Endothelial cell of umbilical vein (primary cell): Measurements from ENCODE around the gene SCNM1. TPM values are rescaled to one million over a fixed set of nuclear protein-coding genes. Genes with fewer than 3 reads are reported as not detected.

ENCODE experiments used
- BruUV-seq: library from RNA; stranded (reverse); fragments of 400-500 nt; replicated peaks from 2 replicates; lab custom pipeline; 2021; lab: Mats Ljungman, UMichigan
- CTCF ChIA-PET: fragments of 300-600, 350-600 bp; sonication (Branson Sonifier 250); formaldehyde crosslinking; loops from one replicate; lab custom pipeline; 2021; ENCODE audit warnings: antibody characterized with exemption, inconsistent platforms; lab: Charles Lee
- POLR2A ChIA-PET: fragments of 300-600, 350-600 bp; sonication (Branson Sonifier 250); formaldehyde crosslinking; loops from one replicate; lab custom pipeline; 2021; ENCODE audit warnings: antibody characterized with exemption, inconsistent platforms; lab: Charles Lee
- DNase-seq: peaks from one replicate; pipeline ENCODE4 v3.0.0-alpha.2; 2011; ENCODE audit warnings: low read depth, low spot score
- FAIRE-seq: peaks from 2 replicates; lab custom pipeline; 2011; peaks lifted over from hg19 to GRCh38; lab: Jason Lieb, UNC
- H2AFZ ChIP-seq: 2 replicates; pipeline ENCODE4 v1.6.0; 2012; ENCODE audit warnings: low read depth, low read length, control low read depth, inconsistent platforms
- H3K27ac ChIP-seq: 2 replicates; pipeline ENCODE4 v1.5.1; 2011; ENCODE audit warnings: low read depth, mild to moderate bottlenecking, control low read depth, low read length, moderate library complexity; ENCODE audit not compliant: insufficient read depth
- H3K27me3 ChIP-seq, 2 experiments: 2 replicates each; pipeline versions ENCODE4 v1.6.0 to v1.6.1; 2011; ENCODE audit warnings: low read length in 2 of 2, mixed read lengths in 1 of 2; ENCODE audit not compliant: control insufficient read depth in 2 of 2, insufficient read depth in 2 of 2
- H3K36me3 ChIP-seq, 2 experiments: 2 replicates in 1 of 2; 3 replicates in 1 of 2; pipeline ENCODE4 v1.5.1; 2011; ENCODE audit warnings: low read length in 2 of 2, mild to moderate bottlenecking in 1 of 2, moderate library complexity in 1 of 2; ENCODE audit not compliant: control insufficient read depth in 2 of 2, insufficient read depth in 2 of 2; ENCODE audit errors: extremely low read depth in 1 of 2
- H3K4me1 ChIP-seq: 3 replicates; pipeline ENCODE4 v1.5.1; 2011; ENCODE audit warnings: mild to moderate bottlenecking, low read length; ENCODE audit not compliant: control insufficient read depth, insufficient read depth; ENCODE audit errors: extremely low read depth
- H3K4me2 ChIP-seq: 2 replicates; pipeline ENCODE4 v1.6.1; 2011; ENCODE audit warnings: low read length, control low read depth, mixed read lengths; ENCODE audit not compliant: insufficient read depth
- H3K4me3 ChIP-seq, 3 experiments: fragments of 200-600 bp in 1 of 3; sonication (generic), shearing (Covaris generic) in 1 of 3; replicated peaks in 1 of 3; 2 replicates each; pipeline ENCODE4 v1.5.1; 2011 to 2016; ENCODE audit warnings: control low read depth in 3 of 3, low read length in 3 of 3, mild to moderate bottlenecking in 2 of 3, inconsistent platforms in 1 of 3, low read depth in 1 of 3, moderate library complexity in 1 of 3; ENCODE audit not compliant: insufficient read depth in 1 of 3
- H3K79me2 ChIP-seq: 2 replicates; pipeline ENCODE4 v1.6.0; 2012; ENCODE audit warnings: low read length, inconsistent platforms; ENCODE audit not compliant: control insufficient read depth, insufficient read depth
- H3K9ac ChIP-seq: replicated peaks from 2 replicates; pipeline ENCODE3; 2011; ENCODE audit warnings: low read length, control low read depth; ENCODE audit not compliant: insufficient read depth; ENCODE audit errors: extremely low read depth
- H3K9me1 ChIP-seq: replicated peaks from 3 replicates; pipeline ENCODE4 v1.6.0; 2011; ENCODE audit warnings: mild to moderate bottlenecking, low read length; ENCODE audit not compliant: control insufficient read depth, insufficient read depth; ENCODE audit errors: extremely low read depth
- H3K9me3 ChIP-seq: replicated peaks from 2 replicates; pipeline ENCODE4 v1.5.1; 2012; ENCODE audit warnings: low read length, inconsistent platforms; ENCODE audit not compliant: control insufficient read depth, insufficient read depth
- H4K20me1 ChIP-seq: replicated peaks from 2 replicates; pipeline ENCODE3; 2011; ENCODE audit warnings: mild to moderate bottlenecking, low read length; ENCODE audit not compliant: control insufficient read depth, insufficient read depth; ENCODE audit errors: extremely low read depth
- CTCF ChIP-seq, 2 donors: IDR thresholded peaks; 1 replicate in 1 of 2; 2 replicates in 1 of 2; pipeline ENCODE4 v1.5.1; 2011; ENCODE audit warnings: low read length in 2 of 2, mild to moderate bottlenecking in 2 of 2, moderate library complexity in 2 of 2, control low read depth in 1 of 2, inconsistent platforms in 1 of 2, low read depth in 1 of 2; ENCODE audit not compliant: insufficient read depth in 1 of 2; ENCODE audit errors: extremely low read depth in 1 of 2
- EZH2 ChIP-seq: IDR thresholded peaks from 2 replicates; pipeline ENCODE4 v1.6.1; 2012; ENCODE audit warnings: borderline replicate concordance, low read depth, mild to moderate bottlenecking, moderate library complexity, low read length, inconsistent platforms; ENCODE audit not compliant: severe bottlenecking
- FOS ChIP-seq: IDR thresholded peaks from 2 replicates; pipeline ENCODE4 v1.6.1; 2011; ENCODE audit warnings: mild to moderate bottlenecking, low read length, moderate library complexity, borderline replicate concordance; ENCODE audit not compliant: insufficient read depth
- GATA2 ChIP-seq: IDR thresholded peaks from 2 replicates; pipeline ENCODE4 v1.7.0; 2011; ENCODE audit warnings: low read depth, mild to moderate bottlenecking, moderate library complexity, mixed read lengths, low read length; ENCODE audit not compliant: insufficient read length, insufficient read depth
- JUN ChIP-seq: IDR thresholded peaks from 2 replicates; pipeline ENCODE4 v1.6.1; 2011; ENCODE audit warnings: borderline replicate concordance, low read depth; ENCODE audit not compliant: insufficient read length, insufficient read depth
- MAX ChIP-seq: IDR thresholded peaks from 2 replicates; pipeline ENCODE4 v1.6.1; 2011; ENCODE audit not compliant: insufficient read depth, insufficient read length
- MYC ChIP-seq: IDR thresholded peaks from one replicate; pipeline ENCODE4 v1.6.1; 2011; ENCODE audit warnings: mild to moderate bottlenecking, low read depth, low read length
- POLR2A ChIP-seq: IDR thresholded peaks from 2 replicates; pipeline ENCODE4 v1.6.1; 2012; ENCODE audit warnings: low read depth, mild to moderate bottlenecking, control low read depth, low read length
- POLR2AphosphoS5 ChIP-seq: IDR thresholded peaks from 2 replicates; pipeline ENCODE4 v1.6.1; 2012; ENCODE audit warnings: low read depth, mild to moderate bottlenecking, control low read depth, low read length, moderate library complexity; ENCODE audit not compliant: insufficient read depth
- dilution Hi-C: fragments of 300-500 bp; cut with MboI; formaldehyde crosslinking; loops from one replicate; pipeline ENCODE4 v1.15.0; 2019; ENCODE audit warnings: low sequenced_read_pairs; ENCODE audit not compliant: extremely low pct_ligation_motif_present
- intact Hi-C: fragments of 100-400 bp; cut with micrococcal nuclease; formaldehyde crosslinking; loops from one replicate; pipeline ENCODE4 v1.10.0; 2022
- polyA plus RNA-seq, 4 experiments: library from polyadenylated mRNA; depleted of rRNA in 3 of 4; stranded (reverse) in 3 of 4; unstranded in 1 of 4; fragments of >200 nt; gene quantifications; 2 replicates each; pipeline versions ENCODE4 v1.2.1 to v1.2.3, GENCODE V29; 2011 to 2012; ENCODE audit warnings: missing spikeins in 1 of 4
- total RNA-seq: library from RNA; stranded (reverse); gene quantifications from 2 replicates; pipeline ENCODE4 v1.2.3, GENCODE V29; 2021

Gene SCNM1
- total and polyA plus RNA-seq, 2 donors (not counting 3 experiments of a cell fraction or from before 2014, with no cell fraction given): 17.3 to 43.1 TPM

- Histone ChIP-seq H3K79me2 (peaks cover 85% of the 10 kb centered on the region), H3K4me1 (peaks cover 2% of the 10 kb centered on the region), H3K9me3 (no peaks in the 10 kb centered on the region), H3K27me3 (no peaks in the 10 kb centered on the region), H3K4me2 (no peak overlapping the region), H4K20me1 (peaks cover 4% of the 10 kb centered on the region), H3K4me3 (no peak overlapping the region), H3K27ac (no peak overlapping the region), H3K36me3 (peaks cover 0 to 4% of the 10 kb centered on the region in 2 experiments), H2AFZ (no peak overlapping the region), H3K9me1 (no peaks in the 10 kb centered on the region), H3K9ac (no peak overlapping the region)
- dilution Hi-C loops: no loop called here
- no peak for TF ChIP-seq GATA2
- no peak for TF ChIP-seq POLR2A
- TF ChIP-seq EZH2: no peak
- no peak for TF ChIP-seq JUN
- TF ChIP-seq MAX: no peak
- TF ChIP-seq FOS: no peak
- TF ChIP-seq CTCF (IDR thresholded peaks at IDR 0.05; ENCODE audit: extremely low read depth in 1 of 2, insufficient read depth in 1 of 2, low read depth in 1 of 2, low read length in 2 of 2): no peak
- no peak for TF ChIP-seq MYC
- TF ChIP-seq POLR2AphosphoS5: no peak
- ChIA-PET CTCF (interaction anchor here (0.7 kb wide), 1 partner anchor 33 kb away, joined by 3 read pairs; no protein-coding TSS in a partner anchor), POLR2A (no interaction called here)
- FAIRE-seq (no peak), DNase-seq (no peak)
- BruUV-seq: no TSS peak
- intact Hi-C loops: no loop called here
These were observed 47.6 kb downstream of the SCNM1 start for GRCh38 chr1:151213560-151213959.

Other genes starting within 250 kb of the SCNM1 start
- 42.0 and 49.2 TPM in 2 replicates for gene SETDB1, start 239.8 kb upstream of the SCNM1 start, total RNA-seq
- gene SETDB1, start 239.8 kb upstream of the SCNM1 start, polyA plus RNA-seq: 25.1 and 25.3 TPM in 2 replicates
- gene CERS2, start 191.3 kb upstream of the SCNM1 start, total RNA-seq: 155 and 171 TPM in 2 replicates
- gene CERS2, start 191.3 kb upstream of the SCNM1 start, polyA plus RNA-seq: 143 and 158 TPM in 2 replicates
- gene ANXA9, start 183.9 kb upstream of the SCNM1 start, total RNA-seq: not detected in 2 replicates
- not detected in 2 replicates for gene ANXA9, start 183.9 kb upstream of the SCNM1 start, polyA plus RNA-seq
- gene MINDY1, start 159.2 kb upstream of the SCNM1 start, total RNA-seq: 11.7 and 12.0 TPM in 2 replicates
- 15.4 and 16.1 TPM in 2 replicates for gene MINDY1, start 159.2 kb upstream of the SCNM1 start, polyA plus RNA-seq
- 8.0 and 8.6 TPM in 2 replicates for gene PRUNE1, start 157.7 kb upstream of the SCNM1 start, total RNA-seq
- gene PRUNE1, start 157.7 kb upstream of the SCNM1 start, polyA plus RNA-seq: 17.5 and 19.3 TPM in 2 replicates
- gene BNIPL, start 129.6 kb upstream of the SCNM1 start, total RNA-seq: 0.42 and 0.67 TPM in 2 replicates
- gene BNIPL, start 129.6 kb upstream of the SCNM1 start, polyA plus RNA-seq: 0.26 and 0.41 TPM in 2 replicates
- gene C1orf56, start 118.4 kb upstream of the SCNM1 start, total RNA-seq: 3.2 and 3.5 TPM in 2 replicates
- gene C1orf56, start 118.4 kb upstream of the SCNM1 start, polyA plus RNA-seq: 3.0 and 3.6 TPM in 2 replicates
- 85.9 and 92.7 TPM in 2 replicates for gene CDC42SE1, start 106.5 kb upstream of the SCNM1 start, total RNA-seq
- gene CDC42SE1, start 106.5 kb upstream of the SCNM1 start, polyA plus RNA-seq: 58.4 and 59.6 TPM in 2 replicates
- gene MLLT11, start 105.7 kb upstream of the SCNM1 start, total RNA-seq: 26.5 and 38.1 TPM in 2 replicates
- 24.4 and 25.2 TPM in 2 replicates for gene MLLT11, start 105.7 kb upstream of the SCNM1 start, polyA plus RNA-seq
- 4.3 and 5.0 TPM in 2 replicates for gene GABPB2, start 95.4 kb upstream of the SCNM1 start, total RNA-seq
- 2.6 and 3.6 TPM in 2 replicates for gene GABPB2, start 95.4 kb upstream of the SCNM1 start, polyA plus RNA-seq
- gene SEMA6C, start 19.5 kb upstream of the SCNM1 start, total RNA-seq: 46.2 and 53.0 TPM in 2 replicates
- gene SEMA6C, start 19.5 kb upstream of the SCNM1 start, polyA plus RNA-seq: 66.0 and 71.9 TPM in 2 replicates
- gene TNFAIP8L2, start 9.5 kb upstream of the SCNM1 start, total RNA-seq: not detected in 2 replicates
- gene TNFAIP8L2, start 9.5 kb upstream of the SCNM1 start, polyA plus RNA-seq: 0.06 TPM in 1 of 2 replicates, not detected in the other
- gene LYSMD1, start 242 bp upstream of the SCNM1 start, total RNA-seq: 6.4 and 8.2 TPM in 2 replicates
- gene LYSMD1, start 242 bp upstream of the SCNM1 start, polyA plus RNA-seq: 1.7 and 2.1 TPM in 2 replicates
- 1.4 TPM in 2 replicates for gene TMOD4, start 9.8 kb downstream of the SCNM1 start, total RNA-seq
- gene TMOD4, start 9.8 kb downstream of the SCNM1 start, polyA plus RNA-seq: 0.22 TPM in 1 of 2 replicates, not detected in the other
- gene VPS72, start 24.1 kb downstream of the SCNM1 start, total RNA-seq: 83.1 and 85.2 TPM in 2 replicates
- gene VPS72, start 24.1 kb downstream of the SCNM1 start, polyA plus RNA-seq: 73.1 and 76.2 TPM in 2 replicates
- gene PIP5K1A, start 32.4 kb downstream of the SCNM1 start, total RNA-seq: 72.1 and 77.0 TPM in 2 replicates
- gene PIP5K1A, start 32.4 kb downstream of the SCNM1 start, polyA plus RNA-seq: 79.3 and 89.2 TPM in 2 replicates
- 181 and 184 TPM in 2 replicates for gene PSMD4, start 88.6 kb downstream of the SCNM1 start, total RNA-seq
- 251 and 266 TPM in 2 replicates for gene PSMD4, start 88.6 kb downstream of the SCNM1 start, polyA plus RNA-seq
- gene ZNF687, start 116.2 kb downstream of the SCNM1 start, total RNA-seq: 15.5 and 17.9 TPM in 2 replicates
- gene ZNF687, start 116.2 kb downstream of the SCNM1 start, polyA plus RNA-seq: 20.1 and 30.9 TPM in 2 replicates
- 58.3 and 60.9 TPM in 2 replicates for gene PI4KB, start 161.3 kb downstream of the SCNM1 start, total RNA-seq
- 63.3 and 67.8 TPM in 2 replicates for gene PI4KB, start 161.3 kb downstream of the SCNM1 start, polyA plus RNA-seq
- 46.3 and 52.8 TPM in 2 replicates for gene RFX5, start 181.1 kb downstream of the SCNM1 start, total RNA-seq
- 18.9 and 23.5 TPM in 2 replicates for gene RFX5, start 181.1 kb downstream of the SCNM1 start, polyA plus RNA-seq
- 12.4 and 18.0 TPM in 2 replicates for gene SELENBP1, start 206.6 kb downstream of the SCNM1 start, total RNA-seq
- gene SELENBP1, start 206.6 kb downstream of the SCNM1 start, polyA plus RNA-seq: 37.3 and 40.6 TPM in 2 replicates
- 322 and 335 TPM in 2 replicates for gene PSMB4, start 233.4 kb downstream of the SCNM1 start, total RNA-seq
- 835 and 874 TPM in 2 replicates for gene PSMB4, start 233.4 kb downstream of the SCNM1 start, polyA plus RNA-seq